AG04449 (cell line): ENCODE measurements around the gene MMP7.

Source experiments
- CTCF ChIA-PET: fragments of 350-600 bp; formaldehyde crosslinking; extraction: SDS; loops from one replicate; lab custom pipeline; 2021; ENCODE audit warnings: antibody characterized with exemption; lab: Yijun Ruan, JAX
- POLR2A ChIA-PET: fragments of 400-600, 350-600 bp; formaldehyde crosslinking; extraction: SDS; loops from one replicate; lab custom pipeline; 2020; ENCODE audit warnings: antibody characterized with exemption, inconsistent platforms; lab: Yijun Ruan, JAX
- DNase-seq: peaks from one replicate; pipeline ENCODE4 v3.0.0-alpha.2; 2010; ENCODE audit warnings: low read depth, low spot score
- H3K4me3 ChIP-seq: 2 replicates; pipeline ENCODE4 v1.5.1; 2011; ENCODE audit warnings: low read depth, mild to moderate bottlenecking, control low read depth, low read length
- CTCF ChIP-seq: IDR thresholded peaks from one replicate; pipeline ENCODE4 v1.5.1; 2011; ENCODE audit warnings: mild to moderate bottlenecking, moderate library complexity, low read length, control low read depth, inconsistent platforms; ENCODE audit not compliant: insufficient read depth; ENCODE audit errors: missing control alignments

MMP7 gene

GRCh38 chr11:102546923-102547471, 16.4 kb upstream of the MMP7 start:
- no peak for DNase-seq
- CTCF ChIA-PET, result no interaction called here

GRCh38 chr11:102546427-102546826, 15.9 kb upstream of the MMP7 start:
- ChIA-PET POLR2A (no interaction called here), CTCF (interaction anchor here (1.2 kb wide), 1 partner anchor 9 kb away, joined by 3 read pairs; no protein-coding TSS in a partner anchor)
- DNase-seq, result no peak
- no peak overlapping the region for H3K4me3 ChIP-seq
- TF ChIP-seq CTCF, result no peak

More at GRCh38 chr11:102546923-102547471, 16.4 kb upstream of the MMP7 start:
- H3K4me3 ChIP-seq, result no peak overlapping the region
- TF ChIP-seq CTCF, result no peak
- POLR2A ChIA-PET, result no interaction called here

GRCh38 chr11:102545701-102546100, 15.2 kb upstream of the MMP7 start:
- POLR2A ChIA-PET, result no interaction called here
- H3K4me3 ChIP-seq, result no peak overlapping the region
- TF ChIP-seq CTCF, result no peak
- CTCF ChIA-PET, result interaction anchor here (1.2 kb wide), 1 partner anchor 9 kb away, joined by 3 read pairs; no protein-coding TSS in a partner anchor
- no peak for DNase-seq

GRCh38 chr11:102544594-102544993, 14.0 kb upstream of the MMP7 start:
- no peak overlapping the region for H3K4me3 ChIP-seq
- TF ChIP-seq CTCF, result no peak
- no peak for DNase-seq
- POLR2A ChIA-PET, result no interaction called here
- CTCF ChIA-PET, result no interaction called here

- POLR2A ChIA-PET, result no interaction called here
- TF ChIP-seq CTCF, result no peak
- no peak for DNase-seq
- CTCF ChIA-PET, result interaction anchor here (1.0 to 1.5 kb wide), 2 partner anchors 25 to 149 kb away, joined by 3 to 4 read pairs; no protein-coding TSS in a partner anchor
- H3K4me3 ChIP-seq, result no peak overlapping the region
Observed at GRCh38 chr11:102539567-102539966, 9.0 kb upstream of the MMP7 start.

- ChIA-PET POLR2A (no interaction called here), CTCF (interaction anchor here (1.5 kb wide), 1 partner anchor 148 kb away, joined by 4 read pairs; no protein-coding TSS in a partner anchor)
- H3K4me3 ChIP-seq, result no peak overlapping the region
- no peak for DNase-seq
- TF ChIP-seq CTCF, result no peak
Observed at GRCh38 chr11:102538932-102539331, 8.4 kb upstream of the MMP7 start.
